SK-N-DZ (cell line): ENCODE measurements around the gene NCK1.
"Not testable (repeated sequence)": the region's sequence is repeated elsewhere in the genome, so short reads cannot be mapped to it uniquely, and the experiment has no call there.

Source experiments
- DNase-seq: peaks from one replicate; pipeline ENCODE4 v3.0.0-alpha.2; 2015; ENCODE audit warnings: low spot score

The NCK1 gene

DNA sequence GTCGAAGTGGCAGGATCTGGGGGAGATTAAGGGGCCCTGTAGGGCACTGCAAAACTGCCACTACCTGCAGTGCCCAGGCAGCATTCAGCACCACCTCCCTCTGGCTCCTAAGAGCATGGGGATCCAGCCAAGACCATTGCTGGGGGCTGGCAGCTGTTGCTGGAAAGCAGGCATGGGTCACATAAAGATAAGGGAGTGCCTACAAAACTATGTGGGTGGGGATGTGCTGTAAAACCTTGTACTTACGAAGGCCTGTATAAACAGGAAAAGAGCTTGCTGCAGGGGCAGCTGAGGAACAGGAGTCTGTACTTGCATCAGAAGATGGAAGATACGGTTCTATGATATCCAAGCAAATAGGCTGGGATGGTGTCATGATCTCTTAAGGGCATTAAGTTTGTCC is 122.8 kb downstream of the NCK1 start:
- no peak for DNase-seq

DNA sequence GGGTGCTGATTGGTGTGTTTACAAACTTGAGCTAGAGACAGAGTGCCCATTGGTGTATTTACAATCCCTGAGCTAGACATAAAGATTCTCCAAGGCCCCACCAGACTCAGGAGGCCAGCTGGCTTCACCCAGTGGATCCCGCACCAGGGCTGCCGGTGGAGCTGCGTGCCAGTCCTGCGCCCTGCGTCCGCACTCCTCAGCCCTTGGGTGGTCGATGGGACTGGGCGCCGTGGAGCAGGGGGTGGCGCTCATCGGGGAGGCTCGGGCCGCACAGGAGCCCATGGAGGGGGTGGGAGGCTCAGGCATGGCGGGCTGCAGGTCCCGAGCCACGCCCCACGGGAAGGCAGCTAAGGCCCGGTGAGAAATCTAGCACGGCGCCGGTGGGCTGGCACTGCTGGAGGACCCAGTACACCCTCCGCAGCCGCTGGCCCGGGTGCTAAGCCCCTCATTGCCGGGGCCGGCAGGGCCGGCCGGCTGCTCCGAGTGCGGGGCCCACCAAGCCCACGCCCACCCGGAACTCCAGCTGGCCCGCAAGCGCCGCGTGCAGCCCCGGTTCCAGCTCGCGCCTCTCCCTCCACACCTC is 125.5 kb downstream of the NCK1 start:
- DNase-seq = not testable (repeated sequence)

DNA sequence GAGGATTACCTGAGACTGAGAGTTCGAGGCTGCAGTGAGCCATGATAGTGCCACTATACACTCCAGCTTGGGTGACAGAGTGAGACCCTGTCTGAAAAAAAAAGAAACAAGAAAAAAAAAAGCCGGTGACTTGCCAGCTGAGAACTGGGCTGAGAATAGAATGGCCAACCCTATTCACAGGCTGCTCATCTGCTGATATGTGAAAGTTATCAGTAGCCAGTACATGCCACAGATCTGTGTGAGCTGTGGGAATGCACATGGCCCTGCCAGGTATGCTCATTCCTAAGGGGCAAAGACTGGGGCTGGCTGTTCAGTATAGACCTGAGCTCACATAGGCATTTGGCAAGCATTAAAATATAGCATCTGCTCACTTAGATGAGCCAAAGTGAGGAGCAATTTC is 126.6 kb downstream of the NCK1 start:
- DNase-seq = no peak

DNA sequence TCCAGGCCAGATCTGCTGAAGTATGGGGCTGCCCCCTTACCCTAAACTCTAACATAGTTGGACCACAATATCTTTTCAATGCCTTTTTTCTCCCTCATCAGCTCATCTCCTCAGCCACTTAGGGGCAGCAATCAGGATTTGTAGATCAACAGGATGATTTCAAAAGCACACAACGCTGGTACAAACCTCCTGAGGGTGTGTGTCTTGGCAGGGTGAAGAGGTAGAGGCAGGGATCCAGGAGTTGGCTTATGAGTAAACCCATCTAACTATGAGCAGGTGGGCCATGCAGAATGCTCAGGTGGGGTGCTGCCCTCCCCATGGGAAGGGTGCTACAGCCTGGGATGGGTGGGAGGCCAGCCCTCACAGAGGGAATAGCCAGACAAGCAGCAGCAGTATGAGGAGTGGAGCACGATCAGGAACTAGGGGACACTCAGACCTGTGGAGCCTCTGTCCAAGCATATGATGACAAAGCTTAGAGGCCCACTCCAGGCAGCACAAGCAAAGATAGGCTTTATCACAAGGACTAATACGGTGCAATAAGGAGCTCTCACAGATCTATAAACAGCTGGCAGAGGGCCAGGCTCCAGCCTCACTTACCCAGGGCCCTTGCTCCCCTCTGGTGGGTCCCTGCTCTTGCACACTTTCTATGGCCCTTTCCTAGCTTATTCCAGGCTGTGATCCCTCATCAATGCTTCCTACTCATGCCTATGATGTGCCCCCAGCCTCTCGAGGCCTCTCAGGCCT is 127.9 kb downstream of the NCK1 start:
- DNase-seq = no peak

DNA sequence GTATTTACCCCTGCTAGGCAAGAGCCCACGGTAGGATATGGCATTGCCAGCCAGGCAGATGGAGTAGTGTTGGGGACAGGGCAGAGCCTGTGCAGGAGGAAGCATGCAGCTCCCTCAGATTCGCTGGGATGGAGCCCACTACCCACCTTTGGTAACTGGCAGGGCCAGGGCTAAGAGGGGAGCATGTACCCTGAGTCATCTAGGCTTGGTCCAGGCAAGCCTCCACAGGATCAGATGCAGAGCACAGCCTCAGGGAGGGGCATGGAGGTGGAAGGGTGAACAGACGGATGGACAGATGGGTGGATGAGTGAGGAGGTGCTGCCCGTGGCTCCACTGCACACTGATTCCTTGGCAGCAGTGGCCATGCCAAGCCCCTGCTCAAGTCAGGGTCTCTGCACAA is 128.8 kb downstream of the NCK1 start:
- no peak for DNase-seq

DNA sequence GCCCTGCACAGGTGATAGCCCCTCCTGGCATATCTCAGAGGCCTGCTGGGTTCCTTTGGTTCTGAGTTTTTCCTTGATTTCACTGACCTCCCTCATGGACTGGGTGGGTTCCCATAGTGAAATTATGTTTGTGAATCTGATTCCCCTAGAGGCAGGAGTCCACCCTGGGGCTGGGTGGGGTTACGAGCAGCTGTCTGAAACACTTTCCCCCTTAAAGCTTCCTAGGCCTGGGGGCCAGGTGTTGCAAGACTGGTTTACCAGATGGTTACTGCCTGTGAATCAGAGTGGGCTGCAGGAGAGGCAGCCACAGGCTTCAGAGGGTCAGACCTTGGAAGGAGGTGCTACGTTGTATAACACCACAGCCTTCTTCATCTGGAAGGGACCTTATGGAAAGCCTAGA is 130.1 kb downstream of the NCK1 start:
- no peak for DNase-seq

DNA sequence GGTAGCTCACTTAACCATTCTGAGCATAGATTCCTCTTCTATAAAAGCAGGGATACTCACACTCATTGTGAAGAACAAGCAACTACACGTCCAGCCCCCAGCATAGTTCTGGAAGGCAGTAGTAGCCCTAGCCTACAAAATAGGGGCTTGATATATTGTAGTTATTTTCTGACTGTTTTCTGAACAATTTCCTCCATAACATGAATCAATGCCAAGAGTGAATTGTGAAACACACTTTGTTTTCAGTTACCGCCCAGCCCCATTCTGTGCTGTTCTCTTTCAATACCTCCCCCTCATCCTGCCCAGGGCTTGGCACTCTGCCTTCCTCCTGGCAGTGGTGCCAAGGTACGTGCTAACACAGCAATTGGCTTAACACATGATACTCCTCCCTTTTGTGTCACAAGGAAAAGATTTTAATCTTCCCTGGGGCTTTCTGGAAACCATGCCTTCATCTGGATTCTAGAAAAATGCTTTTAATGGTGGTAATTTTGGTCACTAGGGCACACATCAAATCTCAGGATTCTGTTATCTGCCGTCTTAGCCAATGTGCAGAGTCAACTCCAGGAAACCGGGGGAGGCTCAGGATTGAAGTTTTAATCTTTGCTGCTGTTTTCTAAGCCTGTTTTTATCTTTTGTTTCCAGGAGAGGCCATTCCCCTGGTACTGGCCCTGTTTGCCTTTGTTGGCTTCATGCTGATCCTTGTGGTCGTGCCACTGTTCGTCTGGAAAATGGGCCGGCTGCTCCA is 132.9 kb downstream of the NCK1 start:
- DNase-seq = no peak

DNA sequence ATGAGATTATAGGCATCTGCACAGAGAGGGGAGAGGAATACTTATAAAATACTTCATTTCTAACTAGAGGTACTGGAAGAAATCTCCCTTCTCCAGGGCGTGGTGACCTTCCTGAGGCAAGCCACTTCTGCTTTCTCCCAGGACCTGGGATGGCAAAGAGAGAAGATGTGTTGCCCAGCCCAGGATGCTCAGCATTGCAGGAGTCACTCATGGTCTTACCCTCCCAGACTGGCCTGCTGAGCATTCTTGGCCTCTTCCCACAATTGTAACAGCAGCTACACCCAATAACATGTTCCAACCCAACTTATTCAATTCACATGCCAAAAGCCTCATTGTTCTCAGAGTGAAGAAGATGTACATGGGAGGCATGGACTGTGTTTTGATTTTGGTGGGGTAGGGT is 133.6 kb downstream of the NCK1 start:
- no peak for DNase-seq
